Right lobe of liver (tissue), 4 donors: ENCODE data around the gene MCM10.

Experiments
- POLR2A ChIP-seq: fragments of 450-650 bp; IDR thresholded peaks from one replicate; pipeline ENCODE4 v1.6.1; 2017; ENCODE audit warnings: antibody characterized with exemption, mild to moderate bottlenecking
- TF ChIP-seq, protein P1 (sequence below), 4 donors: fragments of 200-600 bp in 3 of 4; fragments of 450-650 bp in 1 of 4; IDR thresholded peaks; one replicate each; pipeline versions ENCODE4 v1.5.1 to v1.8.0; 2016 to 2022; ENCODE audit warnings: antibody characterized with exemption in 4 of 4, mild to moderate bottlenecking in 2 of 4
- donor health status: DM: no; HTN: no; CAD: no.
- donor health status: DM: no; HTN: no; CAD: no.
- donor health status: DM: no; HTN: yes; CAD: no.

DNA sequence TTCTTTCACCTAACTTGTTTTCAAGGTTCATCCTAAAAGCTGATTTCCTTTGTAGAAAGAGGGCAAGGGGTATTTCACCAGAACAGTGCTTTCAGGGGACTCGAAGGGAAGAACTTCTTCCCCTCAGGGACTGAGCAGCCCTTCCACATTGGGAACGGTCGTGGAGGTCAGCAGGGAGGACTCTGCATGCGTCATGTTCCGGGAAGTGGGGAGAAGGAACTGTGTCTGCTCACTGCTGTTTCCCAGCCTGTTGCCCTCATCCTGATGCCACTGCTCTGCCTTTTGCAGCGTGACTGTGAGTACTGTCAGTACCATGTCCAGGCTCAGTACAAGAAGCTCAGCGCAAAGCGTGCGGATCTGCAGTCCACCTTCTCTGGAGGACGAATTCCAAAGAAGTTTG, 27.2 kb downstream of the MCM10 start:
- TF ChIP-seq, protein P1, sequence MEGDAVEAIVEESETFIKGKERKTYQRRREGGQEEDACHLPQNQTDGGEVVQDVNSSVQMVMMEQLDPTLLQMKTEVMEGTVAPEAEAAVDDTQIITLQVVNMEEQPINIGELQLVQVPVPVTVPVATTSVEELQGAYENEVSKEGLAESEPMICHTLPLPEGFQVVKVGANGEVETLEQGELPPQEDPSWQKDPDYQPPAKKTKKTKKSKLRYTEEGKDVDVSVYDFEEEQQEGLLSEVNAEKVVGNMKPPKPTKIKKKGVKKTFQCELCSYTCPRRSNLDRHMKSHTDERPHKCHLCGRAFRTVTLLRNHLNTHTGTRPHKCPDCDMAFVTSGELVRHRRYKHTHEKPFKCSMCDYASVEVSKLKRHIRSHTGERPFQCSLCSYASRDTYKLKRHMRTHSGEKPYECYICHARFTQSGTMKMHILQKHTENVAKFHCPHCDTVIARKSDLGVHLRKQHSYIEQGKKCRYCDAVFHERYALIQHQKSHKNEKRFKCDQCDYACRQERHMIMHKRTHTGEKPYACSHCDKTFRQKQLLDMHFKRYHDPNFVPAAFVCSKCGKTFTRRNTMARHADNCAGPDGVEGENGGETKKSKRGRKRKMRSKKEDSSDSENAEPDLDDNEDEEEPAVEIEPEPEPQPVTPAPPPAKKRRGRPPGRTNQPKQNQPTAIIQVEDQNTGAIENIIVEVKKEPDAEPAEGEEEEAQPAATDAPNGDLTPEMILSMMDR (IDR thresholded peaks at IDR 0.05): no peak
- no peak for TF ChIP-seq POLR2A
